Aorta (tissue), 5 donors: Measurements from ENCODE around the gene MAP2K3. TPM values are rescaled to one million over a fixed set of nuclear protein-coding genes. Genes with fewer than 3 reads are reported as not detected.
"Not testable (repeated sequence)": the region's sequence is repeated elsewhere in the genome, so short reads cannot be mapped to it uniquely, and the experiment has no call there.

Experiments used
- ATAC-seq: fragments of 200-7000 bp; cut with Tn5 transposase; one replicate; pipeline ENCODE4 v1.9.1; 2022; ENCODE audit warnings: moderate library complexity; ENCODE audit not compliant: low FRiP score
- DNase-seq, 2 donors: peaks; one replicate each; pipeline ENCODE4 v3.0.0-alpha.2; 2020
- H3K27ac ChIP-seq, 2 donors: one replicate each; pipeline ENCODE4 v1.5.1; 2013; ENCODE audit warnings: low read length in 2 of 2, mild to moderate bottlenecking in 2 of 2, moderate library complexity in 2 of 2, control low read depth in 1 of 2, inconsistent platforms in 1 of 2, low read depth in 1 of 2
- H3K27me3 ChIP-seq, 2 donors: one replicate each; pipeline ENCODE4 v1.6.1; 2013; ENCODE audit warnings: control low read depth in 1 of 2, low read length in 1 of 2, mild to moderate bottlenecking in 1 of 2, moderate library complexity in 1 of 2; ENCODE audit not compliant: insufficient read depth in 2 of 2, control insufficient read depth in 1 of 2
- H3K36me3 ChIP-seq, 2 donors: one replicate each; pipeline ENCODE4 v1.6.1; 2013; ENCODE audit warnings: control low read depth in 1 of 2, low read length in 1 of 2, mild to moderate bottlenecking in 1 of 2; ENCODE audit not compliant: insufficient read depth in 2 of 2, control insufficient read depth in 1 of 2
- H3K4me1 ChIP-seq, 2 donors: one replicate each; pipeline ENCODE4 v1.6.1; 2013; ENCODE audit warnings: low read length in 2 of 2, control low read depth in 1 of 2, mild to moderate bottlenecking in 1 of 2, moderate library complexity in 1 of 2; ENCODE audit not compliant: insufficient read depth in 2 of 2, control insufficient read depth in 1 of 2
- H3K4me3 ChIP-seq, 2 donors: one replicate each; pipeline ENCODE4 v1.5.1; 2013; ENCODE audit warnings: low read length in 2 of 2, control low read depth in 1 of 2, mild to moderate bottlenecking in 1 of 2
- H3K9me3 ChIP-seq: one replicate; pipeline ENCODE4 v1.6.1; 2013; ENCODE audit warnings: mild to moderate bottlenecking, low read length; ENCODE audit not compliant: control insufficient read depth
- WGBS, 2 donors: extraction: QIAGEN DNeasy Blood & Tissue Kit; methylation state at CpG; one replicate each; pipeline ENCODE4 v1.1.7; 2013; 5-methylcytosine and 5-hydroxymethylcytosine counted together
- intact Hi-C, 2 donors: fragments of 100-400 bp; cut with DNase I; formaldehyde crosslinking; loops; one replicate each; pipeline versions ENCODE4 v1.14.2 to v1.15.0; 2022
- polyA plus RNA-seq, 2 donors: library from polyadenylated mRNA; stranded (reverse); fragments of 200-250 nt; gene quantifications; one replicate each; pipeline ENCODE4 v1.2.3, GENCODE V29; 2013
- total RNA-seq, 2 donors: library from RNA; stranded (reverse); fragmentation: NEBNext Ultra II Directional; extraction: Animal tissue kit (Norgen Biotek cat#: 25700); gene quantifications; one replicate each; pipeline ENCODE4 v1.2.1, GENCODE V29; 2021
- donor health status: healthy with polysubstance abuse.
- donor health status: Bipolar disorder and iron deficiency.
- donor health status: DM: no; HTN: no; CAD: no.
- donor health status: DM: no; HTN: no; CAD: no.
- donor health status: DM: yes; HTN: yes; CAD: no.

The MAP2K3 gene
- total and polyA plus RNA-seq, 4 donors = 21.8 to 82.6 (median 50.1) TPM

DNA sequence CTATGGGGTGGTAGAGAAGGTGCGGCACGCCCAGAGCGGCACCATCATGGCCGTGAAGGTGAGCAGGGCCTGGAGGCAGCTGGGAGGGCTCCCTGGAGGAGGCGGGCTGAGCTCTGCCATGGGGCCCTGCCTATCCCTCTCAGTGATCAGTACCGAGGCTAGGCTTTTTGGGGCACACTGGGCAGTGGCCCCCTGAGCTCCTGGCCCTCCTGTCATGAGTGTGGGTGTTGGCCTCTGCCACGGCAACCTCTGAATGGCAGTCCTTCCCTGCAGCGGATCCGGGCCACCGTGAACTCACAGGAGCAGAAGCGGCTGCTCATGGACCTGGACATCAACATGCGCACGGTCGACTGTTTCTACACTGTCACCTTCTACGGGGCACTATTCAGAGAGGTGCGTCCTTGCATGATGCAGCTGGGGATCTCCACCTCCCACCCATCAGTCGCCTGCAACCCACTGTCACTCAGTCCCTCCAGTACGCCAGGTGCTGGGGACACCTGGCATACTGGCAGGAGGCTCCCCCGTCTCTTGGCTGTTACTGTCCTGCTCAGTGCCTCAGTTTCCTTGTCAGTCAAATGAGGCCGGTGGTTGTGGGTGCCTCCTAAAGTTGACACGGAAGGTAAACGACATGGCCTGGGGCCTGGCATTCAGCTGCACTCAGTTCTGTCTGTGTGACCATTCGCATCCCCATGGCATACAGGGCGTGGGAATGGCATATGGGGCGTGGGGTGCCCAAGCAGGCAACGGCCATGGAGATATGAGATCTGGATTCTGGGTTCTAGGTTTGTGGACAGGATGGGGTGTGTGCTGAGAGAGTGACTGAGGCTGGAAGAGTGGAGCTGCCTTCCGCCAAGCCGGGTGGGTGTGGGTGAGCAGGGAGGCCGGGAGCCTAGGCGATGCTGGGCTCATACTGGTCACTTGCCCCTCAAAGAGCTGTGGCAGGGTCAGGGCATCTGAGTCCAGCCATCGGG lies 16.4 kb downstream of the MAP2K3 start:
- H3K4me1 ChIP-seq = no peaks in the 10 kb centered on the region
- no peak overlapping the region for H3K27ac ChIP-seq
- peaks cover 0 to 2% of the 10 kb centered on the region in 2 donors for H3K36me3 ChIP-seq
- DNase-seq = no peak
- WGBS, 2 donors = 70 to 73% methylated on average over 31 of the region's 31 CpGs
- H3K4me3 ChIP-seq = no peak overlapping the region
- ATAC-seq = no peak
- intact Hi-C loops = loop anchor here in 1 of 2 donors (5.0 kb wide), 1 partner anchor 466 kb away; no protein-coding TSS in a partner anchor
- no peaks in the 10 kb centered on the region for H3K27me3 ChIP-seq
- no peaks in the 10 kb centered on the region for H3K9me3 ChIP-seq

DNA sequence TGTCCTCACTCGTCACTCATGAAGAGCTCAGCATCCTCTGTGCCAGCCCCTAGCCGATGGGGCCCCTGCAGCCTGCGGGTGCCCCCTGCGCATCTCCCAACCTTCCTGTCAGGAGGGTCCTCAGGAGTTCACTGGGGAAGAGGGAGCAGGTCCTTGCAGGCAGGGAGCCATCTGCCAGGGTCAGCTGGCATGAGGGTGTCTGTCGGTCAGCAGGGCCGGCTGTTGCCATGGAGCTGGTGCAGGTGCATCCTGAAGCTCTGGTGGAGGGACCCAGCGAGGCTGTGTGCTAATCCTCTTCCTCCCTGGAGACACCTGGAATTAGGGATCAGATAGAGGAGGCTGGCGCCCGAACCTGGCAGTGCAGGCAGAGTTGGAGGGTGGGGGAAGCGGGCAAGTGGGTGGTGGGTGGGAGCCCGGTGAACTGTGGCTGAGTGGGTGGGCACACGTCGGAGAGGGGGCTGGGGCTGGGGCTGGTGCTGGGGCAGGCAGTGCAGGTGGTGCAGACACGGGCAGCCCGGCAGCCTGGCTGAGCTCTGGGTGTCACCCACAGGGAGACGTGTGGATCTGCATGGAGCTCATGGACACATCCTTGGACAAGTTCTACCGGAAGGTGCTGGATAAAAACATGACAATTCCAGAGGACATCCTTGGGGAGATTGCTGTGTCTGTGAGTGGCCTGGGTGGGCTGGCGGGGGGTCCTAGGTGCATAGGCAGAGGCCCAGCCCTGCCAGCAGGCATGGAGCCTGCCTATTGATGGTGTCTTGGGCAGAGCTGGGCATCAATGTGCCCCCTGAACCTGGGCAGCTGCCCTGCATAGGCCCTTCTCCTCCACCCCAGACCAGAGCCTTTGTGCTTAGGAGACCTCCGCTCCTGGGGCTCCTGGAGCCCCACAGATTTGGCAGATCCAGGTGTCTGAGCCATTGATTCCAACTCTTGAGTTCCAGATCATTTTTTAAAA lies 17.4 kb downstream of the MAP2K3 start:
- ATAC-seq = no peak
- peaks cover 0 to 2% of the 10 kb centered on the region in 2 donors for H3K36me3 ChIP-seq
- intact Hi-C loops = loop anchor here in 1 of 2 donors (5.0 kb wide), 1 partner anchor 465 kb away; no protein-coding TSS in a partner anchor
- no peak overlapping the region for H3K4me3 ChIP-seq
- H3K27me3 ChIP-seq = no peaks in the 10 kb centered on the region
- no peaks in the 10 kb centered on the region for H3K9me3 ChIP-seq
- peak in 1 of 2 donors; percentile 46 for DNase-seq
- no peaks in the 10 kb centered on the region for H3K4me1 ChIP-seq
- H3K27ac ChIP-seq = no peak overlapping the region
- WGBS, 2 donors = 71 to 72% methylated on average over 19 of the region's 19 CpGs

DNA sequence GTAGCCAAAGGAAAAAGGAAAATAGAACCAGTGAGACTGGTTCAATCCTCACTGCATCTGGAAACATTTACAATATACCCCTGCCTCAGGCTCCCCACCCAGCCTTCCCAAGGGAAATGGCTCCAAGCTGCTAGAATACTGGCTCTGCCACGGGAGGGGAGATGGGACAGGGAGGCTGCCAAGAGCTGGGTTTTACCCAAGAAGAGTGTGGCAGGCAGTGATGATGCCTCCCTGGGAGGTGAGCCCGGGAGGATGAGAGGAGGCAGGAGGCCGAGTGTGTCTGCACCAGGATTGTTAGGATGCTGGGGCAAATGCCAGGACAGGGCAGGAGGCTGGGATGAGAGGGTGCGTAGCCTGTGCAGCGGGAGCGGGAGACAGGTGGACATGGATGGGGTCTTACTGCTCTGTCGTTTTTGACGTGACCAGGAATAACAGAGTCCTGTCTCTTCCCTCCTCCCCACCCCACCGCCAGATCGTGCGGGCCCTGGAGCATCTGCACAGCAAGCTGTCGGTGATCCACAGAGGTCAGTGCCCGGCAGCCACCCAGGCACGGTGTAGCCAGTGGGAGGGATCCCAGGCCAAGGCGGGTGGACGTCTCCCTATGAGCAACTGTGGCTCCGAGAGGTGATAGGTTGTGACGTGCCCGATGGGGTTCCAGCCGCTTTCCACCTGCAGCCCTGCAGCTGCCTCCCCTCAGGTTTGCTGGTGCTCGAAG lies 18.4 kb downstream of the MAP2K3 start:
- no peaks in the 10 kb centered on the region for H3K4me1 ChIP-seq
- ATAC-seq (no peak), DNase-seq (peak; percentile 55 to 74)
- no peaks in the 10 kb centered on the region for H3K27me3 ChIP-seq
- H3K4me3 ChIP-seq = no peak overlapping the region
- H3K27ac ChIP-seq = no peak overlapping the region
- peaks cover 0 to 2% of the 10 kb centered on the region in 2 donors for H3K36me3 ChIP-seq
- WGBS, 2 donors = 65 to 68% methylated on average over 21 of the region's 21 CpGs
- intact Hi-C loops = loop anchor here in 1 of 2 donors (5.0 kb wide), 1 partner anchor 464 kb away; no protein-coding TSS in a partner anchor
- H3K9me3 ChIP-seq = no peaks in the 10 kb centered on the region

DNA sequence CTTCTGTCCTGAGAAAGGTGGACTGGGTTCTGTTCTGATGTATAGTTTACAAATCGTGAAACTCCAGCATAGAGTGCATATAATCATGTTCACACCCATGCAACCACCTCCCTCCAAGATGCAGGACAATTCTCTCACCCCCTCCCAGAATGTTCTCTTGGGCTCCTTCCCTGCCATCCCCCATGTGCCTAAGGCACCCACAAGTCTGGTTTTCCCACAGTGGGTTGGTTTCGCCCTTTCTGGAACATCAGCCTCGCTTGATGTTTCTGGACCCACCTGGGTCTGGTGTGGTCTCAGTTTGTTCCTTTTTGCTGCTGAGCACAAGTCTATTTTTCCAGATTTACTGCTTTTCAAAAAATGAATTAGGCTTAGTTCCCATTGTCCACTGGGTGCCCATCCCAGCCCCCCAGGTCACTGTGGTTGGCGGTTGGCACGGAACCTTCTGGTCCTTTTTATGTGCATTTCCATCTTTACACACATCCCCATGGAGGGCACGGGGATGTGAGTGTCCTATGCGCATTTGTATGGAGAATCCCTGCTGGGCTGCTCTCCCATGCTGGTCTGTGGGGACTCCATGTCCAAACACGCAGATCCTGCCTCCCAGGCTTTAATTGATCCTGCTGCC lies 19.0 kb downstream of the MAP2K3 start:
- WGBS, 2 donors = 82 to 85% methylated on average over 8 of the region's 8 CpGs

DNA sequence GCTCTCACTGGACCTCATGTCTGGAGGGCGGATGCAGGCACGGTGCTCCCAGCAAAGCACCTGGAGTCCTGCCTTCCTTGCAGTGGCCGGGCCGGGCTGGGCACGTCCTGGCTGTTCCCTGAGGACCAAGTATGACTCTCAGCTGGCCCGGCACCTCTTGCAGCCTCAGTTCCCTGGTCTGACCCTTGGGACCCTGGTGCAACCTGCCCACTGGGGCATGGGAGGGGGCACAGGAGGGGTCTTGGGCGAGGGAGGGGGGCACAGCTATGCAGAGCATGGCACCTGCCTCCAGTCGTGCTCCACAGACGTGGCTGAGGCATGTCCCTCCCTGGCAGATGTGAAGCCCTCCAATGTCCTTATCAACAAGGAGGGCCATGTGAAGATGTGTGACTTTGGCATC lies 19.6 kb downstream of the MAP2K3 start:
- DNase-seq (peak; percentile 41 to 77), ATAC-seq (peak; percentile 4)
- Histone ChIP-seq H3K27me3 (no peaks in the 10 kb centered on the region), H3K4me3 (no peak overlapping the region), H3K9me3 (peaks cover 1% of the 10 kb centered on the region), H3K27ac (no peak overlapping the region), H3K4me1 (no peaks in the 10 kb centered on the region), H3K36me3 (peaks cover 0 to 3% of the 10 kb centered on the region in 2 donors)
- intact Hi-C loops = loop anchor here in 1 of 2 donors (5.0 kb wide), 1 partner anchor 463 kb away; no protein-coding TSS in a partner anchor
- 71 to 74% methylated on average over 9 of the region's 9 CpGs for WGBS, 2 donors

More for the DNA sequence above, 19.0 kb downstream of the MAP2K3 start:
- intact Hi-C loops = loop anchor here in 1 of 2 donors (5.0 kb wide), 1 partner anchor 464 kb away; no protein-coding TSS in a partner anchor
- no peak overlapping the region for H3K27ac ChIP-seq
- DNase-seq = peak; percentile 33 to 67
- peaks cover under 1% of the 10 kb centered on the region for H3K9me3 ChIP-seq
- H3K4me3 ChIP-seq = no peak overlapping the region
- peaks cover 0 to 2% of the 10 kb centered on the region in 2 donors for H3K36me3 ChIP-seq
- no peaks in the 10 kb centered on the region for H3K4me1 ChIP-seq
- H3K27me3 ChIP-seq = no peaks in the 10 kb centered on the region
- ATAC-seq = no peak

DNA sequence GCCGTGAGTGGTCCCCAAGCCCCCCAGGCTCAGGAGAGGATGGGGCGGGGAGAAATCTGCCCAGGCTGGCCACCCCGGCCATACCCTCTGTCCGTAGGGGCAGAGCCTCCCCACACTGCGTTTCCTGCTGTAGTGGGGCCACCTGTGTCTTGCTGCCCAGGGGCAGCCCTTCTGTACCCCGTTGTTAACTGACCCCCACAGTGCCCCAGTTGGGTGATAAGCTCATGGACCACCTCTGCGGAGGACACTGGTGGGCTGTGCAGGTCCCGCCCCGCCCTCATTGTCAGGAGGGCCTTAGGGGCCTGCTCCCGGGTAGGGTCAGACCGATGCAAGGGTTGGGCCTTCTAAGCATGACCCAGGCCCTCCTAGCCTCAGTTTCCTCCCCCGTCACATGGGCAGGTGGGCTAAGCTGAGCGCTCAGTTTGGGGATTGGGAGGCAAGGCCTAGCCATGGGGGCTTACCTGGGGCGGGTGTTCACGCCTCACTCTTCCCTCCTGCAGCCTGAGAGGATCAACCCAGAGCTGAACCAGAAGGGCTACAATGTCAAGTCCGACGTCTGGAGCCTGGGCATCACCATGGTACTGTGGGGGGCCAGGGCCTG lies 20.1 kb downstream of the MAP2K3 start:
- DNase-seq = peak; percentile 26 to 61
- intact Hi-C loops = loop anchor here in 1 of 2 donors (5.0 kb wide), 1 partner anchor 463 kb away; no protein-coding TSS in a partner anchor
- ATAC-seq, H3K4me1 ChIP-seq, H3K27me3 ChIP-seq, H3K27ac ChIP-seq, H3K4me3 ChIP-seq, H3K36me3 ChIP-seq, H3K9me3 ChIP-seq: not testable (repeated sequence)
- 82 to 85% methylated on average over 16 to 17 of the region's 17 CpGs for WGBS, 2 donors

DNA sequence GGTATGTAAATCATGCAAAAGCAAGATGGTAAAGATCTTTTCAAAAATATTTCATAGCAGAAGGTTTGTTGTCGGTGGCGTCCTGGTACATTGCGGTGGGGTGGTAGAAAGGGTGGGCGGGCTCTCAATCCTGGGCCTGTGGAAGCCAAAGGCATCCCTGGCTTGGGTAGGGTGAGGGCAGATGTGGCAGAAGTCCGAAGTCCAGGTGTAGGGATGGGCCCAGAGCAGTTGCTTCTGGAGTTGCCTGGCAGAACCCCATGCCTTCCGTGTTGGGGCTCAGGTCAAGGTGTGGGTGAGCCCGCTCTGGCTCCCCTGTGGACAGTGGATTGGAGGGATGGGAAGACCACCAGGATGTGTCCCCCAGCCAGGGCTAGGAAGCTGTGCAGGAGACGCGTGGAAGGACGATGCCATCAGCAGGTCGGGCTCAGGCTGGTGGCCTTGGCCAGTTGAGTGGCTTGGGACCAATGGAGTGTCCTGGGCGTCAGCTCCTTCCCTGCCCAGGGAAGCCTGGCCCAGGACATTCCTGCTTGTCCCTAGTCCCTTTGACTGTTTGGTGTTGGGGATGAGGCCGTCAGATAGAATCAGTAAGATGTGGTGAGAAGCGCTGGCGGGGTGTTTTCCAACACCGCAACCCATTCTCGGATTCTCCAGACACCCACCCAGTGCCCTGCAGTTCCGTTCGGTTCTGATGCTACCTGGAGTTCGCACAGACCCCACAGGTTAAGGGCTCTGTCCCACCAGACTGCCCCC lies 21.1 kb downstream of the MAP2K3 start:
- H3K4me3 ChIP-seq, H3K27ac ChIP-seq, H3K36me3 ChIP-seq, H3K4me1 ChIP-seq, H3K9me3 ChIP-seq, H3K27me3 ChIP-seq, ATAC-seq, intact Hi-C loops: not testable (repeated sequence)
- WGBS, 2 donors = 87 to 90% methylated on average over 18 of the region's 20 CpGs
- DNase-seq = peak; percentile 35 to 55
